ENCODE results near the gene LDAH. TPM values are rescaled to one million over a fixed set of nuclear protein-coding genes. Genes with fewer than 3 reads are reported as not detected.

The LDAH gene
- 11.5 and 18.6 TPM in 2 replicates for total RNA-seq

DNA sequence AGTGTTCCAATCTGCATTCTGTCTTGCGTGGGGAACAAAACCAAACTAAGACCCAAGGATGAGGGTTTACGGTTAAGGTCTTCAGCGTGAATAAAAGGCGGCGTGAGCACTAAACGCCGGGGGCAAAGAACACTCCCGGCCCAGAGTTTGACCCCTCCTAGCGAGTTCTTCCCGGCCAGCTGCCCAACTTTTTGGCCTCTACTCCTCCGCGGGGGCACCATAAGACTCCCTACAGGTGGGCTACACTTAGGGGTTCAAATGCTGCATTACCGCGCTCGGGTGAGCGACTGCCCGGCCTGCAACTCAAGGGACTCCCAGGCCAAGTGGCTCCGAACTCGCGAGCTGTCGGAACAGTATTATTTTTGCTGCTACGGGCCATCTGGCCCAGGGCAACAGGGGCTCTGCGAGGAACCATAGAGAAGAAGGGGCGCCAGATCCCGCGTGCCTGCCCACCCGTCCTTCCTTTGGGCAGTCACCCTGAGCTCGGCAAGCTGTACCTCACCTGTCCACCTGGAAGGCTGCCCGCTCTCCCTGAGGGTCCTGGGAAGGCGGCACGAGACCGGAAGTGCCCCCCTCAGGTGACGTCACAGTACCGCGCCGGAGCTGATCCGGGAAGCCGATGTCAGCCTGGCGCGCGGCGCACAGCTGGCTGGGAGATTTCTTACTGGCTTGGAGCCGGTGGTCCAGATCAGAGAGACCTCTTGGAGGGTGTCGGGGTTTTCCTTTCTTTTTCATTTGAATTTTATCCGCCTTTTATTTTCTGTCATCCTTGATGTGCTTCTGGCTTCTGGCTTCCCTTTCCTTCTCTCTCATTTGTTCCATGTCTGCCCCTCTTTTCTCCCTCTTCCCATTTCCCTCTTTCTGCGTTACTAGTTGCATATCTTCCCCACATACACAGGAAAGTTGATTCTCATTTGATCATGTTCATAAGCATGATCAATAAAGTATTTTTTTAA is at the start of gene LDAH:
TSS of gene LDAH (minus strand) at position 567 of the 956 bp plus-strand sequence. CDS start 21,638 bp downstream, outside the sequence.

DNA sequence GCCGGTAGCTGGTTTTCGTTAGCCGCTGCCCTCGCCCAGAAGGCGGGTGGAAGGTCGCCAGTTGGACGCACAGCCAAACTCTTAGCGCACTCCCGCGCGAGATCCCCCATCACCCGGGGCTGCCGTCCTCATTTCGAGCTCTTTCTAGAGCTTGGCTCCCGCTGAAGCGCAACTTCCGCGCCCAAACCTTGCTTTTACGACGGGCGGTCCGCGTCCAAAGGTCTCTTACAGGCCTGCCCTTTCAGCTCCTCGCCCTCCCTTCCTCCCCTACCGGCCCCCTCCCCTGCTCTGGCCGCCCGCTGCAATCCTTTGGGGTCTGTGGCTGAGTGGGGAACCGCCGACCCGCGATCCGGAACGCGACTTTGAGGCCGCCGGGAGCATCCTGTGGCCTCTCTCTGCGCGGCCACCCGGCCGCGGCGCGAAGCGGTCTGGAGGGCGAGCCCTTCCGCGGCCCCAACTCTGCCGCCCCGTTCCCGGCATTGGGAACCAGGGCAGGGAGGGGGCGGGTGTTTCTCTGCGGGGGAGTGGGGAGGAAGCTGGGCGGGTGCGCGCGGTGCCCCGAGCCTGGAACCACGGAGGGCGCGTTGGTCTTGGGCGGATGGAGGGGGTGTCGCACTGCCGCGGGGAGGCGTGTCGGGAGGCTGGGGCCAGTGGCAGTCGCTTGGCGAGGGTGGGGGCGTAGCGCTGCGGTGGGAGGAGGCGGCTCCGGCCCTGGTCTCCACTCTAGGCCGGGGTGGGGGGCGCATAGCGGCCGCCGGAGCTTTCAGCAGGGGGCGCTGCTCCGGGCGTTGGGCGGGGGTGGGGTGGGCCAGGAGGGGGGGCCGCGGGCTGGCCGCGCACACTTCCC is 156.4 kb downstream of the LDAH start, which contains the start of gene GDF7:
TSS of gene GDF7 (plus strand) at position 841 of the 847 bp plus-strand sequence. CDS start 96 bp downstream, outside the sequence.

DNA sequence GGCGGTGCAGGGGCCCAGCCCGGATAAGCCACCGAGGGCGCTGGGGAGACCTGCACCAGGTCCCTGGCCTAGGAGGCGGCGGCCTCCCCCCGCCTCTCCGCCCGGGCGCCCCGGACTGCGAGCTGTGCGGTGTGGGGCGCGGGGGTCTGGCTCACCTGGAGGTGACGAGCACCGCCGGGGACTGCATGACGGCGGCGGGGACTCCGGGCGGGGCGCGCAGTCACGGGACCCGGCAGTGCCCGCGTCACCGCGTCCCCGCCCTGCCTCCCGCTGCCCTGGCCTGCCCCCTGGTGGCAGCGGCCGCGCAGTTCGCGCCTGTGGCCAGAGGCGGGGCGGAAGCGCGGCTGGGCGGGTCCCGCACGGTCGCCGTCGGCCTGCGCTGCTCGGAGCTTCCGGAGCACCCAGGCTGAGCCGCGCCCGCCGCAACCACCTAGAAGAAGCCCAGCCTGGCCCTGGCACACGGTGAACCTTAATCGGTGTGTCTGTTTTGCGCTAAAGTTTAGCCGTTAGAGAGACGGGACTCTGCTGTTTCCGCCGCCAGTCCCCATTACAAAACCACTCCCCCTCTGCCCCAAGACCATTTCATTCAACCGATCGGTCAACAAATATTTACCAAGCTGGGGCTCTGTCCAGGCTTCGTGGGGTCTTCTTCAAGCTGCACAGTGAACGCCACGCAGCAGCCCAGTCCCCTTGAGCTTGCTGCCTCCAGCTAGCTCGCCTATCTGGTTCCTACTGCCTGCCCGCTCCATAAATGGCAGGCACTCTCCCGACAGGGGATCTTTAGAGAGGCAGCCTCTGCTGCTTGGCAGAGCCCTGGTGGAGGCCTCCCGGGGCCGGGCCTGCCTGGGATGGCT is 171.8 kb downstream of the LDAH start, which contains the start of gene HS1BP3:
TSS of gene HS1BP3 (minus strand) at position 222 of the 854 bp plus-strand sequence. CDS start at position 187, 35 bp downstream.

Other genes starting within 250 kb of the LDAH start
- 22.4 and 22.9 TPM in 2 replicates for gene HS1BP3, start 172.0 kb downstream of the LDAH start, total RNA-seq
- 0.07 and 0.14 TPM in 2 replicates for gene GDF7, start 156.0 kb downstream of the LDAH start, total RNA-seq
- gene APOB, start 221.0 kb upstream of the LDAH start, total RNA-seq = not detected in 2 replicates

Data from airway epithelial cell (primary cell).